Immature natural killer cell (primary cell): Measurements from ENCODE around the gene TOP1. TPM values are rescaled to one million over a fixed set of nuclear protein-coding genes. Genes with fewer than 3 reads are reported as not detected.

Source experiments
- DNase-seq, 3 donors: peaks; one replicate each; pipeline ENCODE4 v3.0.0; 2022; ENCODE audit warnings: mixed read lengths in 1 of 3
- H3K27ac Mint-ChIP-seq, 6 donors: one replicate each; pipeline ENCODE4 v1.8.0; 2020; ENCODE audit warnings: mixed read lengths in 6 of 6, mild to moderate bottlenecking in 5 of 6, inconsistent platforms in 4 of 6, moderate library complexity in 3 of 6
- H3K27me3 Mint-ChIP-seq, 3 donors: one replicate each; pipeline ENCODE4 v1.8.0; 2020 to 2021; ENCODE audit warnings: low read depth in 3 of 3, mild to moderate bottlenecking in 3 of 3, mixed read lengths in 3 of 3, moderate library complexity in 3 of 3, inconsistent platforms in 1 of 3
- H3K36me3 Mint-ChIP-seq, 3 donors: one replicate each; pipeline ENCODE4 v1.8.0; 2020; ENCODE audit warnings: mixed read lengths in 3 of 3, inconsistent platforms in 2 of 3, mild to moderate bottlenecking in 2 of 3
- H3K4me1 Mint-ChIP-seq, 2 donors: one replicate each; pipeline ENCODE4 v1.8.0; 2020; ENCODE audit warnings: inconsistent platforms in 2 of 2, mild to moderate bottlenecking in 2 of 2, mixed read lengths in 2 of 2, moderate library complexity in 1 of 2
- H3K4me3 Mint-ChIP-seq, 5 donors: one replicate each; pipeline ENCODE4 v1.8.0; 2020; ENCODE audit warnings: mild to moderate bottlenecking in 5 of 5, mixed read lengths in 5 of 5, inconsistent platforms in 3 of 5, moderate library complexity in 3 of 5
- H3K9me3 Mint-ChIP-seq, 6 donors: one replicate each; pipeline ENCODE4 v1.8.0; 2020; ENCODE audit warnings: mild to moderate bottlenecking in 6 of 6, mixed read lengths in 6 of 6, inconsistent platforms in 4 of 6, moderate library complexity in 3 of 6
- polyA plus RNA-seq, 3 donors: library from polyadenylated mRNA; unstranded; fragments of 300-500 nt; fragmentation: Illumina TruSeq; gene quantifications; one replicate each; pipeline ENCODE4 v1.2.3, GENCODE V29; 2021

TOP1 gene
- polyA plus RNA-seq, 3 donors from 2014 or later, result 5.0 to 16.0 (median 5.3) TPM

DNA sequence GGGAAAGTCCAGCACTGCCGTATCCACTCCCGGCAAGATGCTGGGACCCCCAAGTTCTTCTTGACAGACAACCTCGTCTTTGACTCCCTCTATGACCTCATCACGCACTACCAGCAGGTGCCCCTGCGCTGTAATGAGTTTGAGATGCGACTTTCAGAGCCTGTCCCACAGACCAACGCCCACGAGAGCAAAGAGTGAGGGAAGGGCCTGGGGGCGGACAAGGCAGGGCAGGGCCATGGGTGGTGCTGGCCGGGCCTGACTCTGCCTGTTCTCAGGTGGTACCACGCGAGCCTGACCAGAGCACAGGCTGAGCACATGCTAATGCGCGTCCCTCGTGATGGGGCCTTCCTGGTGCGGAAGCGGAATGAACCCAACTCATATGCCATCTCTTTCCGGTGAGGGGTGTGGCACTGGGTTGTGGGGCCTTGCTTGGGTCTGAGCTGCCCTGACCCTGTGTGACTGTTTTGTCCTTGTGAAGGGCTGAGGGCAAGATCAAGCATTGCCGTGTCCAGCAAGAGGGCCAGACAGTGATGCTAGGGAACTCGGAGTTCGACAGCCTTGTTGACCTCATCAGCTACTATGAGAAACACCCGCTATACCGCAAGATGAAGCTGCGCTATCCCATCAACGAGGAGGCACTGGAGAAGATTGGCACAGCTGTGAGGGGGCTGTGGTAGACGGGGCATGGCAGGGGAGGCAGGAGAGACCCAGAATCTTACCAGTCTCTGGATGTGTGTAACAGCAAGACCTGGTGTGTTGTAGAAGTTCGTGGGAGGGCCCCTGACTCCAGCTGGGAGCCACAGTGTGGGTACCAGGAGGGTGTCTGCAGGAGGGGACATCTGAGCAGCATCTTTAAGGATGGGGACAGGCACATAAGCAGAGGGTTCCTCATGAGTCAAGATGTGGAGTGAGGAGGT lies 137.8 kb downstream of the TOP1 start:
- Mint-ChIP-seq H3K4me1 (peaks cover 24 to 36% of the 10 kb centered on the region in 2 donors), H3K27me3 (peaks cover 6 to 8% (median 7%) of the 10 kb centered on the region in 3 donors), H3K9me3 (no peaks in the 10 kb centered on the region), H3K4me3 (peak overlapping the region in 3 of 5 donors; percentile 23 to 46 (median 39)), H3K36me3 (peaks cover 41 to 81% (median 67%) of the 10 kb centered on the region in 3 donors), H3K27ac (no peak overlapping the region)
- DNase-seq, result no peak

DNA sequence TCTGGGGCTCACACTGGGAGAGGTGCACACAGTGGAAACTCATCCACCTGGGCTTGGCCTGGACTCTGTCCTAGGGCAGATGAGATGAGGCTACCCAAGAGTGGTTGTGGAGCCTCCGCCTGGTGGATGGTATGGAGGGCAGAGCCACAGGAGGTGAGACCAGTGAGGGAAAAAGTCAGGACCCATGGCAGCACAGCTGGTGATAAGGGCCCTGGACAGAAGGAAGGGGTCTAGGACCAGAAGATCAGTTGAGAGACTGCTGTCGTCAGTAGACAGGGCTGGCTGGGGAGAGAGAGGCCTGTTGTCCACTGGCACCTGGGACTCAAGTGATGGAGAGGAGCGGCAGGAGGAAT lies 138.5 kb downstream of the TOP1 start:
- Mint-ChIP-seq H3K4me1 (peaks cover 24 to 33% of the 10 kb centered on the region in 2 donors), H3K36me3 (peaks cover 46 to 87% (median 71%) of the 10 kb centered on the region in 3 donors), H3K27ac (no peak overlapping the region), H3K27me3 (peaks cover 6 to 8% (median 7%) of the 10 kb centered on the region in 3 donors), H3K9me3 (no peaks in the 10 kb centered on the region), H3K4me3 (peak overlapping the region in 2 of 5 donors; percentile 20 to 56)
- DNase-seq, result no peak

- Mint-ChIP-seq H3K4me1 (peaks cover 24 to 33% of the 10 kb centered on the region in 2 donors), H3K27ac (no peak overlapping the region), H3K36me3 (peaks cover 46 to 88% (median 72%) of the 10 kb centered on the region in 3 donors), H3K9me3 (no peaks in the 10 kb centered on the region), H3K4me3 (peak overlapping the region; percentile 18 to 56 (median 39)), H3K27me3 (peaks cover 6 to 8% (median 7%) of the 10 kb centered on the region in 3 donors)
- DNase-seq, result peak; percentile 31 to 36 (median 35)
Observed at GRCh38 chr20:41167481-41168253, 139.0 kb downstream of the TOP1 start.

DNA sequence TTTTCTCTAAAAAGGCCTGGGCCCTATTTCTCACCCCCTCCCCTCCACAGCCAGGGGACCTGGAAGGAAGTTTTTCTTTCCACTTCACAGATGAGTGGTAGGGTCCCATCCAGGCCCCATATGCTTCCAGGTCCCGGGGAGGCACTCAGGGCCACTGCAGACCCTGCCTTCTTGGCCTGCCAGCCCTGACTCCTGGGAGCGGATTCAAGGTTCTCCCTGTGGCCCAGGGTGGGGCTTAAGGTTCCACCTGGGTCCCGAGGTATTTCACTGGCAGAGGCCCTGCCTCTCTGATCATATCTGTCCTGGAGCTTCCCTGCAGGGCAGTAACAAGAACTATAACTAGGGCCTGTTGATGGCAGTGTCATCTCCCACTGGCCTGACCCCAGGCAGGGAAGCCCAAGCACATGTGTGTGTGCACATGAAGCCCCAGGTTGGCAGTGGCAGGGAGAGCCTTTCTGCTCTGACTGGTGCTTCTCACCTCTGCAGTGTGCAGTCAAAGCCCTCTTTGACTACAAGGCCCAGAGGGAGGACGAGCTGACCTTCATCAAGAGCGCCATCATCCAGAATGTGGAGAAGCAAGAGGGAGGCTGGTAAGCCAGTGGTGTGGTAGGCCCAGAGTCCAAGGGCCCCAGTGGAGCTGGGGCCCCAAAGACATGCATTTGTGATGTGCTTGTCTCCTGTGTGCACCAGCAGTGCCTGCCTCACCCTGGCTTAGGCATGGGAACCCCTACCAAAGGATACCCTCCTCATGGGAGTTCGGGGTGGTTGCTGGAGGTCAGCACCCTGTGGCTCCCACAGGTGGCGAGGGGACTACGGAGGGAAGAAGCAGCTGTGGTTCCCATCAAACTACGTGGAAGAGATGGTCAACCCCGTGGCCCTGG lies 139.9 kb downstream of the TOP1 start:
- peaks cover 51 to 88% (median 76%) of the 10 kb centered on the region in 3 donors for H3K36me3 Mint-ChIP-seq
- H3K27ac Mint-ChIP-seq, result no peak overlapping the region
- peak overlapping the region in 3 of 5 donors; percentile 18 to 39 (median 21) for H3K4me3 Mint-ChIP-seq
- H3K4me1 Mint-ChIP-seq, result peaks cover 24 to 33% of the 10 kb centered on the region in 2 donors
- DNase-seq, result no peak
- H3K9me3 Mint-ChIP-seq, result no peaks in the 10 kb centered on the region
- peaks cover 6 to 8% (median 7%) of the 10 kb centered on the region in 3 donors for H3K27me3 Mint-ChIP-seq

GRCh38 chr20:41169162-41169690 lies 140.6 kb downstream of the TOP1 start:
- H3K36me3 Mint-ChIP-seq, result peaks cover 44 to 85% (median 74%) of the 10 kb centered on the region in 3 donors
- DNase-seq, result no peak
- H3K4me1 Mint-ChIP-seq, result peaks cover 24 to 32% of the 10 kb centered on the region in 2 donors
- peaks cover 6 to 8% (median 7%) of the 10 kb centered on the region in 3 donors for H3K27me3 Mint-ChIP-seq
- H3K9me3 Mint-ChIP-seq, result no peaks in the 10 kb centered on the region
- no peak overlapping the region for H3K4me3 Mint-ChIP-seq
- H3K27ac Mint-ChIP-seq, result no peak overlapping the region

DNA sequence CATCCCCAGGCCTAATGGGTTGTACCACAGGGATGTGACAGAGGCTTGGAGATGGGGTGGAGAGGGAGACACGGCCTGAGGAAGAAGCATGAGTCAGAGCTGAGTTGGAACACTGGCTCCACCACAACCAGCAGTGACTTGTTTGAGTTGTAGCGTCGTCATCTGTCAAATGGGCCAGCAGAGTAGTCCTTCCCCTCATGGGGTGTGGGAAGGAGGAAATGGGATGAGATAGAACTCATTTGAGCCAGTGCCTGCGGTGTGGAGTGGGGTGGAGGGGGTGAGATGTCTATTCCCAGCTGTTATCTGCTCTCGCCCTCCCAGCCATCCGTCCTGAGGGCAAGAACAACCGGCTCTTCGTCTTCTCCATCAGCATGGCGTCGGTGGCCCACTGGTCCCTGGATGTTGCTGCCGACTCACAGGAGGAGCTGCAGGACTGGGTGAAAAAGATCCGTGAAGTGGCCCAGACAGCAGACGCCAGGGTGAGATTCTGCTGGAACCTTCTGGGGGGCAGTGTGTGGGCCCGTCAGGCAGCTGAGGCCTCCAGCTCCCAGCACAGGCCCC lies 141.2 kb downstream of the TOP1 start:
- Mint-ChIP-seq H3K27me3 (peaks cover 6 to 8% (median 7%) of the 10 kb centered on the region in 3 donors), H3K27ac (no peak overlapping the region), H3K9me3 (no peaks in the 10 kb centered on the region), H3K36me3 (peaks cover 44 to 85% (median 69%) of the 10 kb centered on the region in 3 donors), H3K4me1 (peaks cover 24 to 28% of the 10 kb centered on the region in 2 donors), H3K4me3 (no peak overlapping the region)
- DNase-seq, result no peak

DNA sequence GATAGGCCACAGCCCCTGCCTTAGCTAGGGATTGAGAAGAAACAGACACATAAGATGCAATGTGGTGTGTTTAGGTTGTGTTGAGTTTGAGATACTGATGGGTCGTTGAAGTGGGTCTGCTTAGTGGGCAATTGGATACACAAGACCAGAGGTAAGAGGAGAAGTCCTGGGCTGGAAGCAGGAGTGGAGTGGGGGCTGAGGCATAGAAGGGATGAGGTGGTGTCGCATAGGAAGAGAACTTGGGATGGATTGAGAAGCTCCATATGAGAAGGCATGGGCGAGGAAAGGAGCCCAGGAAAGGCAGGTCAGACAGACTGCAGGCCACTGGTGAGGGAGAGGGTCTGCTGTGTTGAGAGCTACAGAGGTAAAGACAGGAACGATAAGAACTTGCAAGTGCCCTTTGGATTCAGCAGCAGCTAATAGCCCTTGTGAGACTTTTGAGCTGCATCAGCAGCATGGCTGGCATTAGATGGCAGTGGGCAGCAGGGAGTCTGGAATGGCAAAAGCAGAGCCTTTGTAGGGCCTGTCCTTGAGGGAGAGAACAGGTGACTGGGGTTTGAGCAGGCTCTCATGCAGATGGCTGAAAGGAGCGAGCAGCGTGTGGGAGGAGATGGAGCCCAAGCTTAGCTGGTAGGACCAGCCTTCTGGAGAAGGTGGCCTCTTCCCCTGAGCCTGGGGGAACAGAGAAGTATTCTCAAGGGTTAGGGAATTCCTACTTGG lies 141.9 kb downstream of the TOP1 start:
- H3K4me1 Mint-ChIP-seq, result peaks cover 24 to 26% of the 10 kb centered on the region in 2 donors
- no peaks in the 10 kb centered on the region for H3K9me3 Mint-ChIP-seq
- H3K27ac Mint-ChIP-seq, result peak overlapping the region in 2 of 6 donors; percentile 13 to 29
- no peak overlapping the region for H3K4me3 Mint-ChIP-seq
- H3K27me3 Mint-ChIP-seq, result peaks cover 6 to 8% (median 7%) of the 10 kb centered on the region in 3 donors
- no peak for DNase-seq
- peaks cover 39 to 81% (median 65%) of the 10 kb centered on the region in 3 donors for H3K36me3 Mint-ChIP-seq

DNA sequence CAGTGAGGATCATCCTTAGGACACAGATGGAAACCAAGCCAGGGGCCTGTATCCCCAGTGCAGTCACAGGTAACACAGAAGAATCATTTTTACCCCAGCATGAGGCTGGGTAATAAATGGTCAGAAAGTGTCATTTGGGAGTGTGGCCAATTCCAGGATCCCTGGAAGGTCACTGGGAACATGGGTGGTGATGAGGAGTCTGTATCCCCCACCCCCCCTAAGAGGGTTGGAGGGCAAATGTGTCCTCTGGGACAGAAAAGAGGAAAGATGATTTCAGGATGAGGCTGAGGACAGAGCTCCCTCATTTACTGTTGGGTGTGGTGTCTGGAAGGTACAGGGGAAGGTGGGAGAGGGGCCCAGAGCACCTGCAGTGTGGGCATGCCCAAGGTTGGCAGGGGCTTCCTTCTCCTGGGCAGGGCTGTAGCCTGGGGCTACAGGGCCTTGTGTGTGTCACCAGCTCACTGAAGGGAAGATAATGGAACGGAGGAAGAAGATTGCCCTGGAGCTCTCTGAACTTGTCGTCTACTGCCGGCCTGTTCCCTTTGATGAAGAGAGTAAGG lies 143.2 kb downstream of the TOP1 start:
- Mint-ChIP-seq H3K36me3 (peaks cover 32 to 81% (median 52%) of the 10 kb centered on the region in 3 donors), H3K4me3 (no peak overlapping the region), H3K4me1 (peaks cover 18% of the 10 kb centered on the region in 2 donors), H3K27ac (no peak overlapping the region), H3K27me3 (peaks cover 5 to 8% (median 7%) of the 10 kb centered on the region in 3 donors), H3K9me3 (no peaks in the 10 kb centered on the region)
- no peak for DNase-seq

GRCh38 chr20:41172296-41173140 lies 143.9 kb downstream of the TOP1 start:
- DNase-seq, result no peak
- Mint-ChIP-seq H3K36me3 (peaks cover 27 to 74% (median 45%) of the 10 kb centered on the region in 3 donors), H3K9me3 (no peaks in the 10 kb centered on the region), H3K27ac (peak overlapping the region in 1 of 6 donors; percentile 9), H3K4me3 (no peak overlapping the region), H3K4me1 (peaks cover 11% of the 10 kb centered on the region in 2 donors), H3K27me3 (peaks cover 1 to 8% (median 4%) of the 10 kb centered on the region in 3 donors)

- Mint-ChIP-seq H3K9me3 (no peaks in the 10 kb centered on the region), H3K4me3 (no peak overlapping the region), H3K27me3 (peaks cover 1 to 6% (median 2%) of the 10 kb centered on the region in 3 donors), H3K36me3 (peaks cover 27 to 72% (median 44%) of the 10 kb centered on the region in 3 donors), H3K4me1 (peaks cover 4% of the 10 kb centered on the region in 2 donors), H3K27ac (peak overlapping the region in 1 of 6 donors; percentile 9)
- DNase-seq, result peak; percentile 47 to 55 (median 51)
Observed at GRCh38 chr20:41173161-41173721, 144.6 kb downstream of the TOP1 start.

GRCh38 chr20:41173791-41174341 lies 145.2 kb downstream of the TOP1 start:
- Mint-ChIP-seq H3K9me3 (no peaks in the 10 kb centered on the region), H3K27me3 (peaks cover 1 to 6% (median 2%) of the 10 kb centered on the region in 3 donors), H3K4me3 (no peak overlapping the region), H3K27ac (no peak overlapping the region), H3K4me1 (no peaks in the 10 kb centered on the region), H3K36me3 (peaks cover 27 to 67% (median 41%) of the 10 kb centered on the region in 3 donors)
- no peak for DNase-seq
